Vagina (tissue), 2 donors: Measurements from ENCODE around the gene OR13C9.

Experiments used
- CTCF ChIP-seq, 3 experiments: fragments of 450-650 bp in 2 of 3; fragments of 200-600 bp in 1 of 3; sonication (generic) in 1 of 3; IDR thresholded peaks; one replicate each; pipeline ENCODE4 v1.5.1; 2017 to 2019; ENCODE audit warnings: antibody characterized with exemption in 3 of 3, mild to moderate bottlenecking in 2 of 3, moderate library complexity in 2 of 3
- POLR2A ChIP-seq, 2 donors: fragments of 450-650 bp; IDR thresholded peaks; one replicate each; pipeline ENCODE4 v1.6.1; 2017; ENCODE audit warnings: antibody characterized with exemption in 2 of 2, mild to moderate bottlenecking in 2 of 2, moderate library complexity in 2 of 2

- TF ChIP-seq POLR2A (IDR thresholded peaks at IDR 0.05) (no peak), CTCF (IDR thresholded peaks at IDR 0.05) (no peak)
Observed at GRCh38 chr9:104575456-104575855, 42.5 kb downstream of the OR13C9 start.
